HG03439 (cell line): ENCODE data around the gene C19orf44.
"Not testable (repeated sequence)": the region's sequence is repeated elsewhere in the genome, so short reads cannot be mapped to it uniquely, and the experiment has no call there.

Experiments
- ATAC-seq: cut with Tn5 transposase; IDR thresholded peaks from one replicate; pipeline ENCODE4 v1.9.1; 2021; ENCODE audit warnings: mild to moderate bottlenecking, moderate library complexity; ENCODE audit not compliant: unreplicated experiment

C19orf44 gene

GRCh38 chr19:16466802-16467427 lies 29.3 kb upstream of the C19orf44 start:
- not testable (repeated sequence) for ATAC-seq

GRCh38 chr19:16467581-16467980 lies 28.6 kb upstream of the C19orf44 start:
- ATAC-seq: no peak

- ATAC-seq: no peak
Observed at GRCh38 chr19:16470541-16470910, 25.7 kb upstream of the C19orf44 start.

- ATAC-seq: peak; percentile 39
Observed at GRCh38 chr19:16470911-16471811, 25.0 kb upstream of the C19orf44 start.

- not testable (repeated sequence) for ATAC-seq
Observed at GRCh38 chr19:16472559-16472899, 23.7 kb upstream of the C19orf44 start.

GRCh38 chr19:16472992-16473391 lies 23.2 kb upstream of the C19orf44 start:
- no peak for ATAC-seq

- no peak for ATAC-seq
Observed at GRCh38 chr19:16473875-16474392, 22.3 kb upstream of the C19orf44 start.

- no peak for ATAC-seq
Observed at GRCh38 chr19:16476401-16476800, 19.8 kb upstream of the C19orf44 start.

GRCh38 chr19:16477311-16477710 lies 18.9 kb upstream of the C19orf44 start:
- no peak for ATAC-seq

- ATAC-seq: no peak
Observed at GRCh38 chr19:16482745-16483144, 13.4 kb upstream of the C19orf44 start.

- ATAC-seq: not testable (repeated sequence)
Observed at GRCh38 chr19:16486476-16486875, 9.7 kb upstream of the C19orf44 start.

- no peak for ATAC-seq
Observed at GRCh38 chr19:16496613-16496983, 404 bp downstream of the C19orf44 start.

- ATAC-seq: no peak
Observed at GRCh38 chr19:16497042-16497441, 848 bp downstream of the C19orf44 start.

- no peak for ATAC-seq
Observed at GRCh38 chr19:16497837-16498236, 1.6 kb downstream of the C19orf44 start.

GRCh38 chr19:16504271-16504670 lies 8.1 kb downstream of the C19orf44 start:
- no peak for ATAC-seq

GRCh38 chr19:16506161-16506560 lies 10.0 kb downstream of the C19orf44 start:
- not testable (repeated sequence) for ATAC-seq

- ATAC-seq: no peak
Observed at GRCh38 chr19:16506961-16507360, 10.8 kb downstream of the C19orf44 start.

- no peak for ATAC-seq
Observed at GRCh38 chr19:16508546-16508945, 12.4 kb downstream of the C19orf44 start.

GRCh38 chr19:16509141-16510061 lies 13.2 kb downstream of the C19orf44 start:
- no peak for ATAC-seq

GRCh38 chr19:16512611-16513010 lies 16.4 kb downstream of the C19orf44 start:
- ATAC-seq: not testable (repeated sequence)

- ATAC-seq: no peak
Observed at GRCh38 chr19:16514383-16515019, 18.3 kb downstream of the C19orf44 start.
